DOHH2 (cell line): ENCODE results near the gene C19orf33.

ENCODE experiments used
- H3F3A ChIP-seq: fragments of 200-600 bp; sonication (generic), shearing (Covaris generic); 2 replicates; pipeline ENCODE4 v1.6.0; 2016; ENCODE audit warnings: antibody characterized with exemption, mild to moderate bottlenecking; ENCODE audit not compliant: control insufficient read depth, insufficient read depth
- H3K27ac ChIP-seq: fragments of 200-600 bp; sonication (generic); 2 replicates; pipeline ENCODE4 v1.5.1; 2014; ENCODE audit warnings: low read depth, mild to moderate bottlenecking, low read length, moderate library complexity
- H3K27me3 ChIP-seq: fragments of 200-600 bp; sonication (generic); 2 replicates; pipeline ENCODE4 v1.6.1; 2014; ENCODE audit warnings: mild to moderate bottlenecking, low read length, mixed read lengths; ENCODE audit not compliant: control insufficient read depth
- H3K36me3 ChIP-seq: fragments of 200-600 bp; sonication (generic); 2 replicates; pipeline ENCODE4 v1.6.1; 2014; ENCODE audit warnings: mild to moderate bottlenecking, low read length, moderate library complexity, mixed read lengths; ENCODE audit not compliant: control insufficient read depth
- H3K4me1 ChIP-seq: fragments of 200-600 bp; sonication (generic); 2 replicates; pipeline ENCODE4 v1.6.1; 2014; ENCODE audit warnings: mild to moderate bottlenecking, low read length, mixed read lengths; ENCODE audit not compliant: control insufficient read depth
- H3K4me2 ChIP-seq: fragments of 200-600 bp; sonication (generic); 2 replicates; pipeline ENCODE4 v1.6.0; 2014; ENCODE audit warnings: mild to moderate bottlenecking, low read length, moderate library complexity
- H3K4me3 ChIP-seq: fragments of 200-600 bp; sonication (generic); 2 replicates; pipeline ENCODE4 v1.5.1; 2014; ENCODE audit warnings: mild to moderate bottlenecking, low read length, mixed read lengths
- H3K79me2 ChIP-seq: fragments of 200-600 bp; sonication (generic); 2 replicates; pipeline ENCODE4 v1.6.1; 2014; ENCODE audit warnings: mild to moderate bottlenecking, low read length, mixed read lengths; ENCODE audit not compliant: control insufficient read depth
- H3K9me2 ChIP-seq: fragments of 200-600 bp; sonication (generic); replicated peaks from 2 replicates; pipeline ENCODE4 v1.6.1; 2014; ENCODE audit warnings: mild to moderate bottlenecking, low read length, mixed read lengths; ENCODE audit not compliant: control insufficient read depth
- H3K9me3 ChIP-seq: fragments of 200-600 bp; sonication (generic); 2 replicates; pipeline ENCODE4 v1.6.1; 2014; ENCODE audit warnings: antibody characterized with exemption, low read length, mixed read lengths; ENCODE audit not compliant: control insufficient read depth, insufficient read depth
- H4K20me1 ChIP-seq: fragments of 200-600 bp; sonication (generic); 2 replicates; pipeline ENCODE4 v1.6.0; 2014; ENCODE audit warnings: low read depth, mild to moderate bottlenecking, antibody characterized with exemption, low read length, moderate library complexity; ENCODE audit not compliant: control insufficient read depth, insufficient read depth
- CTCF ChIP-seq: fragments of 200-600 bp; sonication (generic); IDR thresholded peaks from one replicate; pipeline ENCODE4 v1.5.1; 2014; ENCODE audit warnings: antibody characterized with exemption, mild to moderate bottlenecking, low read depth, low read length; ENCODE audit not compliant: poor library complexity, severe bottlenecking
- EZH2phosphoT487 ChIP-seq: fragments of 200-600 bp; sonication (generic); IDR thresholded peaks from 2 replicates; pipeline ENCODE4 v1.6.1; 2017; ENCODE audit warnings: borderline replicate concordance, mild to moderate bottlenecking, antibody characterized with exemption, low read length, moderate library complexity, mixed read lengths

Gene C19orf33

GRCh38 chr19:38309615-38310278 lies 5.7 kb downstream of the C19orf33 start:
- no peaks in the 10 kb centered on the region for H3K9me2 ChIP-seq
- H3K27ac ChIP-seq: no peak overlapping the region
- no peak overlapping the region for H3K4me2 ChIP-seq
- no peak overlapping the region for H3K4me3 ChIP-seq
- H3F3A ChIP-seq: no peaks in the 10 kb centered on the region
- peaks cover 24% of the 10 kb centered on the region for H3K79me2 ChIP-seq
- no peaks in the 10 kb centered on the region for H3K9me3 ChIP-seq
- peaks cover 4% of the 10 kb centered on the region; the same call in 1 of the 2 replicates for H3K36me3 ChIP-seq
- no peaks in the 10 kb centered on the region for H4K20me1 ChIP-seq
- TF ChIP-seq CTCF (no peak), EZH2phosphoT487 (no peak)
- no peaks in the 10 kb centered on the region for H3K27me3 ChIP-seq
- peaks cover 17% of the 10 kb centered on the region for H3K4me1 ChIP-seq

GRCh38 chr19:38310279-38310670 lies 6.2 kb downstream of the C19orf33 start:
- H3K4me2 ChIP-seq: no peak overlapping the region
- peaks cover 4% of the 10 kb centered on the region; the same call in 1 of the 2 replicates for H3K36me3 ChIP-seq
- no peak overlapping the region for H3K27ac ChIP-seq
- H3K4me3 ChIP-seq: no peak overlapping the region
- no peaks in the 10 kb centered on the region for H3F3A ChIP-seq
- no peaks in the 10 kb centered on the region for H3K27me3 ChIP-seq
- H3K79me2 ChIP-seq: peaks cover 29% of the 10 kb centered on the region
- H3K9me3 ChIP-seq: no peaks in the 10 kb centered on the region
- no peaks in the 10 kb centered on the region for H3K9me2 ChIP-seq
- TF ChIP-seq EZH2phosphoT487 (no peak), CTCF (no peak)
- H3K4me1 ChIP-seq: peaks cover 22% of the 10 kb centered on the region
- H4K20me1 ChIP-seq: no peaks in the 10 kb centered on the region

- Histone ChIP-seq H4K20me1 (no peaks in the 10 kb centered on the region), H3K27ac (no peak overlapping the region), H3K27me3 (no peaks in the 10 kb centered on the region), H3F3A (no peaks in the 10 kb centered on the region), H3K9me2 (no peaks in the 10 kb centered on the region), H3K36me3 (peaks cover 4% of the 10 kb centered on the region; the same call in 1 of the 2 replicates), H3K79me2 (peaks cover 33% of the 10 kb centered on the region), H3K9me3 (no peaks in the 10 kb centered on the region), H3K4me1 (peaks cover 23% of the 10 kb centered on the region), H3K4me2 (no peak overlapping the region), H3K4me3 (no peak overlapping the region)
- TF ChIP-seq EZH2phosphoT487: no peak
- TF ChIP-seq CTCF: no peak
These were observed 6.9 kb downstream of the C19orf33 start for GRCh38 chr19:38310986-38311385.
